HepG2 (cell line): ENCODE data around the gene CSNK1D. TPM values are rescaled to one million over a fixed set of nuclear protein-coding genes. Genes with fewer than 3 reads are reported as not detected.
A peak's percentile ranks its signal among the peaks of the same experiment; 100 is the strongest.

ENCODE experiments used
- ATF5 ChIP-seq: sonication (generic); formaldehyde crosslinking; IDR thresholded peaks from 2 replicates; pipeline ENCODE4 v1.4.0; 2020; ENCODE audit warnings: mild to moderate bottlenecking, low read depth, missing genetic modification reagents
- ATF7 ChIP-seq, 2 experiments: fragments of 450-650 bp in 1 of 2; sonication (generic) in 1 of 2; formaldehyde crosslinking in 1 of 2; IDR thresholded peaks; 2 replicates each; pipeline versions ENCODE4 v1.4.0 to v1.6.1; 2016 to 2020; ENCODE audit warnings: antibody characterized with exemption in 1 of 2, mild to moderate bottlenecking in 1 of 2, missing genetic modification reagents in 1 of 2
- ELF1 ChIP-seq: sonication (generic); formaldehyde crosslinking; IDR thresholded peaks from 2 replicates; pipeline ENCODE4 v1.4.0; 2020; ENCODE audit warnings: missing genetic modification reagents
- GATAD2A ChIP-seq: IDR thresholded peaks from 2 replicates; pipeline ENCODE4 v1.6.1; 2016
- HMGA1 ChIP-seq: sonication (generic); formaldehyde crosslinking; conservative IDR thresholded peaks from 2 replicates; pipeline ENCODE4 v1.4.0; 2020; ENCODE audit warnings: missing genetic modification reagents
- IRF2 ChIP-seq: IDR thresholded peaks from 2 replicates; pipeline ENCODE4 v1.6.1; 2018; ENCODE audit warnings: missing genetic modification reagents, missing compliant biosample characterization
- MTF1 ChIP-seq: sonication (generic); formaldehyde crosslinking; IDR thresholded peaks from 2 replicates; pipeline ENCODE4 v1.5.0; 2020; ENCODE audit warnings: missing genetic modification reagents
- NPAS2 ChIP-seq: sonication (generic); formaldehyde crosslinking; IDR thresholded peaks from 2 replicates; pipeline ENCODE4 v1.8.0; 2022; ENCODE audit warnings: mild to moderate bottlenecking, missing genetic modification reagents, borderline replicate concordance
- PHF21A ChIP-seq: sonication (generic); formaldehyde crosslinking; IDR thresholded peaks from 2 replicates; pipeline ENCODE4 v1.5.0; 2020; ENCODE audit warnings: mild to moderate bottlenecking, missing genetic modification reagents
- PRDM10 ChIP-seq: sonication (generic); formaldehyde crosslinking; IDR thresholded peaks from 2 replicates; pipeline ENCODE4 v1.4.0; 2020; ENCODE audit warnings: low read depth, missing genetic modification reagents
- SNAI1 ChIP-seq: sonication (generic); formaldehyde crosslinking; IDR thresholded peaks from 2 replicates; pipeline ENCODE4 v1.5.0; 2020; ENCODE audit warnings: mild to moderate bottlenecking, missing genetic modification reagents, borderline replicate concordance
- TBL1XR1 ChIP-seq: fragments of 150-350 bp; IDR thresholded peaks from 2 replicates; pipeline ENCODE4 v1.6.1; 2014; ENCODE audit warnings: borderline replicate concordance, low read length; ENCODE audit not compliant: partially characterized antibody
- TBP ChIP-seq: sonication (generic); formaldehyde crosslinking; IDR thresholded peaks from 2 replicates; pipeline ENCODE4 v1.5.0; 2020; ENCODE audit warnings: missing genetic modification reagents
- TCF7 ChIP-seq: sonication (generic); IDR thresholded peaks from 2 replicates; pipeline ENCODE4 v1.6.1; 2016; ENCODE audit warnings: antibody characterized with exemption, low read depth
- TRIM24 ChIP-seq: sonication (generic); formaldehyde crosslinking; IDR thresholded peaks from 2 replicates; pipeline ENCODE4 v1.8.0; 2022; ENCODE audit warnings: mild to moderate bottlenecking, missing genetic modification reagents
- YEATS4 ChIP-seq: sonication (generic); formaldehyde crosslinking; IDR thresholded peaks from 2 replicates; pipeline ENCODE4 v1.4.0; 2020; ENCODE audit warnings: missing genetic modification reagents, borderline replicate concordance
- ZBTB7A ChIP-seq: sonication (generic); formaldehyde crosslinking; IDR thresholded peaks from 2 replicates; pipeline ENCODE4 v1.8.0; 2022; ENCODE audit warnings: mild to moderate bottlenecking, missing genetic modification reagents
- ZKSCAN8 ChIP-seq: IDR thresholded peaks from 2 replicates; pipeline ENCODE4 v1.6.1; 2016; ENCODE audit warnings: borderline replicate concordance, missing genetic modification reagents, missing compliant biosample characterization
- ZNF10 ChIP-seq: sonication (generic); formaldehyde crosslinking; IDR thresholded peaks from 2 replicates; pipeline ENCODE4 v1.4.0; 2020; ENCODE audit warnings: mild to moderate bottlenecking, low read depth, missing genetic modification reagents, borderline replicate concordance
- ZNF17 ChIP-seq: sonication (generic); formaldehyde crosslinking; IDR thresholded peaks from 2 replicates; pipeline ENCODE4 v1.5.0; 2020; ENCODE audit warnings: mild to moderate bottlenecking, missing genetic modification reagents
- ZNF33B ChIP-seq: sonication (generic); formaldehyde crosslinking; IDR thresholded peaks from 2 replicates; pipeline ENCODE4 v1.5.1; 2020; ENCODE audit warnings: mild to moderate bottlenecking, missing genetic modification reagents
- ZNF513 ChIP-seq: sonication (generic); formaldehyde crosslinking; conservative IDR thresholded peaks from 2 replicates; pipeline ENCODE4 v1.5.0; 2020; ENCODE audit warnings: missing genetic modification reagents
- ZNF562 ChIP-seq: sonication (generic); formaldehyde crosslinking; IDR thresholded peaks from 2 replicates; pipeline ENCODE4 v1.8.0; 2022; ENCODE audit warnings: missing genetic modification reagents, borderline replicate concordance
- ZNF841 ChIP-seq: sonication (generic); formaldehyde crosslinking; IDR thresholded peaks from 2 replicates; pipeline ENCODE4 v1.8.1; 2023; ENCODE audit warnings: missing genetic modification reagents, borderline replicate concordance
- ZSCAN21 ChIP-seq: sonication (generic); formaldehyde crosslinking; IDR thresholded peaks from 2 replicates; pipeline ENCODE4 v1.8.0; 2022; ENCODE audit warnings: mild to moderate bottlenecking, missing genetic modification reagents, moderate library complexity, borderline replicate concordance
- polyA plus RNA-seq, 8 experiments: library from polyadenylated mRNA; depleted of rRNA in 3 of 8; stranded (reverse) in 7 of 8; unstranded in 1 of 8; fragments of >200 nt; fragmentation: Illumina TruSeq in 4 of 8; extraction: Trizol in 4 of 8; gene quantifications; 2 replicates each; pipeline versions ENCODE4 v1.2.1 to v1.2.3, GENCODE V29; 2011 to 2016; ENCODE audit warnings: low read depth in 4 of 8, missing spikeins in 1 of 8, mixed read lengths in 1 of 8; ENCODE audit not compliant: insufficient read depth in 1 of 8
- total RNA-seq, 5 experiments: library from RNA; depleted of rRNA; stranded (reverse); fragments of >200 nt; fragmentation: Illumina TruSeq; extraction: Trizol; gene quantifications; 2 replicates each; pipeline ENCODE4 v1.2.3, GENCODE V29; 2016; ENCODE audit warnings: low read depth in 1 of 5

CSNK1D gene
- total and polyA plus RNA-seq, 2 of the 13 experiments (the other 11 are each of a cell fraction or from before 2014, with no cell fraction given), result 31.5 to 128 TPM

- TF ChIP-seq TBL1XR1, result no peak
- peak; percentile 52; the same call in 1 of the 2 replicates for TF ChIP-seq ZNF841
- TF ChIP-seq ATF7 (IDR thresholded peaks at IDR 0.05), result no peak
- TF ChIP-seq ATF7 (CRISPR knock-in tag; IDR thresholded peaks at IDR 0.05), result peak; percentile 87
- TF ChIP-seq PRDM10 (CRISPR knock-in tag), result peak; percentile 67; the same call in 1 of the 2 replicates
- peak; percentile 70 for TF ChIP-seq ELF1
- TF ChIP-seq YEATS4, result peak; percentile 86
- TF ChIP-seq ZNF513 (CRISPR knock-in tag), result no peak
- TF ChIP-seq ZBTB7A (CRISPR knock-in tag), result peak; percentile 81; the same call in 1 of the 2 replicates
- TF ChIP-seq ZNF17, result no peak
- TF ChIP-seq TRIM24, result no peak
- TF ChIP-seq GATAD2A (CRISPR knock-in tag), result peak; percentile 94
- TF ChIP-seq HMGA1, result no peak
- peak; percentile 99 for TF ChIP-seq PHF21A (CRISPR knock-in tag)
- peak; percentile 90; the same call in 1 of the 2 replicates for TF ChIP-seq ZKSCAN8
- peak; percentile 90; the same call in 1 of the 2 replicates for TF ChIP-seq ZNF10
- TF ChIP-seq ZNF33B, result peak; percentile 83
- peak; percentile 94 for TF ChIP-seq MTF1 (CRISPR knock-in tag)
- TF ChIP-seq ZSCAN21, result peak; percentile 87
- no peak for TF ChIP-seq TCF7
- TF ChIP-seq IRF2, result peak; percentile 90
- no peak for TF ChIP-seq TBP
- TF ChIP-seq ZNF562 (CRISPR knock-in tag), result peak; percentile 29; the same call in 1 of the 2 replicates
- TF ChIP-seq ATF5, result peak; percentile 94; the same call in 1 of the 2 replicates
- TF ChIP-seq SNAI1 (CRISPR knock-in tag), result peak; percentile 90; the same call in 1 of the 2 replicates
- no peak for TF ChIP-seq NPAS2
Measured at GRCh38 chr17:82236142-82236971, 37.1 kb downstream of the CSNK1D start (continued).
